ENCODE data around the gene MYBBP1A. TPM values are rescaled to one million over a fixed set of nuclear protein-coding genes. Genes with fewer than 3 reads are reported as not detected.

Gene MYBBP1A
- total and polyA plus RNA-seq, 2 of the 8 experiments (the other 6 are each of a cell fraction or from before 2014, with no cell fraction given): 46.8 to 151 TPM

GRCh38 chr17:4497101-4497824 is 57.9 kb downstream of the MYBBP1A start:
- Histone ChIP-seq H3K4me1 (replicated peaks in 1 of 4; ENCODE audit: control insufficient read depth in 3 of 4, insufficient read depth in 4 of 4, low read length in 3 of 4) (peaks cover 0 to 13% (median 8%) of the 10 kb centered on the region in 4 experiments; a peak in 5 of 7 replicates), H4K20me1 (replicated peaks in 1 of 2; ENCODE audit: control insufficient read depth in 1 of 2, insufficient read depth in 2 of 2, low read length in 2 of 2) (peaks cover 0 to 5% of the 10 kb centered on the region in 2 experiments), H2BK120ac (replicated peaks; ENCODE audit: low read depth, low read length) (no peak overlapping the region), H3K27ac (ENCODE audit: low read depth, low read length) (no peak overlapping the region), H3K9me3 (ENCODE audit: insufficient read depth in 2 of 2, low read depth in 1 of 2, low read length in 1 of 2) (no peaks in the 10 kb centered on the region), H3K23me2 (ENCODE audit: low read depth, low read length) (peaks cover 16% of the 10 kb centered on the region; the same call in 1 of the 2 replicates), H3K27me3 (replicated peaks in 1 of 4; ENCODE audit: control insufficient read depth in 3 of 4, extremely low read depth in 1 of 4, insufficient read depth in 3 of 4, low read length in 3 of 4) (peaks cover 23 to 49% (median 45%) of the 10 kb centered on the region in 4 experiments), H4K91ac (replicated peaks; ENCODE audit: insufficient read length, low read length) (no peak overlapping the region), H2BK5ac (ENCODE audit: low read depth, low read length) (no peak overlapping the region), H3K79me2 (ENCODE audit: control insufficient read depth in 1 of 2, insufficient read depth in 2 of 2, low read length in 2 of 2) (no peaks in the 10 kb centered on the region), H3K23ac (ENCODE audit: insufficient read length) (no peak overlapping the region), H4K8ac (ENCODE audit: extremely low read depth, insufficient read depth, low read length) (no peak overlapping the region), H2AFZ (ENCODE audit: low read length) (no peak overlapping the region), H3K14ac (ENCODE audit: insufficient read length) (no peak overlapping the region), H3K18ac (ENCODE audit: extremely low read depth, low read length) (no peak overlapping the region), H3K4me3 (ENCODE audit: extremely low read depth in 1 of 4, insufficient read depth in 2 of 4, low read depth in 3 of 4, low read length in 4 of 4) (no peak overlapping the region), H3K79me1 (ENCODE audit: low read depth, low read length) (no peaks in the 10 kb centered on the region), H3K4me2 (ENCODE audit: insufficient read depth in 1 of 2, low read depth in 2 of 2, low read length in 2 of 2) (no peak overlapping the region; a peak in 1 of 4 replicates), H3K4ac (replicated peaks; ENCODE audit: insufficient read length, low read depth, low read length) (no peak overlapping the region), H3K36me3 (ENCODE audit: control insufficient read depth in 2 of 4, insufficient read depth in 4 of 4, low read length in 3 of 4) (no peaks in the 10 kb centered on the region), H3K56ac (replicated peaks; ENCODE audit: insufficient read length, low read depth, low read length) (no peak overlapping the region), H3K9ac (replicated peaks in 1 of 4; ENCODE audit: extremely low read depth in 1 of 4, low read depth in 3 of 4, low read length in 3 of 4) (no peak overlapping the region), H4K5ac (ENCODE audit: insufficient read length, low read depth, low read length) (no peak overlapping the region), H2BK20ac (ENCODE audit: low read length) (no peak overlapping the region), H2BK12ac (ENCODE audit: low read depth, low read length) (no peak overlapping the region), H2BK15ac (ENCODE audit: low read length) (no peak overlapping the region), H2AK5ac (ENCODE audit: low read depth, low read length) (no peak overlapping the region)
- 82% methylated on average over 20 of the region's 23 CpGs; no CpG with 5 or more reads in 1 of the 2 experiments for WGBS, 2 experiments (ENCODE audit: extremely low coverage in 1 of 2, insufficient coverage in 1 of 2, insufficient read length in 1 of 2, insufficient replicate concordance in 2 of 2, low coverage in 1 of 2, low lambda C conversion rate in 2 of 2, missing lambda C conversion rate in 1 of 2)
- TF ChIP-seq SIN3A (conservative IDR thresholded peaks at IDR 0.05 in 1 of 2, IDR thresholded peaks at IDR 0.05 in 1 of 2; ENCODE audit: low read depth in 1 of 2, low read length in 2 of 2): no peak
- TF ChIP-seq FOSL1 (IDR thresholded peaks at IDR 0.05; ENCODE audit: insufficient read depth, low read depth, low read length): no peak
- TF ChIP-seq CTCF (IDR thresholded peaks at IDR 0.05; ENCODE audit: control extremely low read depth in 1 of 3, insufficient read depth in 1 of 3, low read depth in 1 of 3, low read length in 3 of 3): no peak
- TF ChIP-seq RAD21 (IDR thresholded peaks at IDR 0.05 in 1 of 2, conservative IDR thresholded peaks at IDR 0.05 in 1 of 2; ENCODE audit: low read depth in 2 of 2, low read length in 2 of 2): no peak
- no peak for TF ChIP-seq KDM5A (IDR thresholded peaks at IDR 0.05; ENCODE audit: low read length)
- TF ChIP-seq HDAC2 (IDR thresholded peaks at IDR 0.05; ENCODE audit: borderline replicate concordance in 1 of 2, low read depth in 2 of 2, low read length in 2 of 2): no peak
- ChIA-PET CTCF (ENCODE audit: partially characterized antibody) (interaction anchor here (0.7 to 3.5 kb wide), 7 partner anchors 9 to 456 kb away, joined by 3 to 12 read pairs (median 4); no protein-coding TSS in a partner anchor), POLR2A (ENCODE audit: partially characterized antibody) (interaction anchor here (0.6 to 1.2 kb wide), 3 partner anchors 39 to 1235 kb away, joined by 3 read pairs; no protein-coding TSS in a partner anchor)
- no peak for DNase-seq (ENCODE audit: low read depth in 1 of 2, low spot score in 2 of 2)
- FAIRE-seq: no peak
